WI38 (cell line): Measurements from ENCODE around the gene TNS4.

Experiments used
- H3K4me3 ChIP-seq: 2 replicates; pipeline ENCODE4 v1.5.1; 2011; ENCODE audit warnings: low read depth, mild to moderate bottlenecking, control low read depth, low read length
- CTCF ChIP-seq: IDR thresholded peaks from 2 replicates; pipeline ENCODE4 v1.5.1; 2012; ENCODE audit warnings: low read depth, mild to moderate bottlenecking, control low read depth, low read length

TNS4 gene

GRCh38 chr17:40526668-40527067 is 25.2 kb upstream of the TNS4 start:
- no peak for TF ChIP-seq CTCF
- no peak overlapping the region for H3K4me3 ChIP-seq

DNA sequence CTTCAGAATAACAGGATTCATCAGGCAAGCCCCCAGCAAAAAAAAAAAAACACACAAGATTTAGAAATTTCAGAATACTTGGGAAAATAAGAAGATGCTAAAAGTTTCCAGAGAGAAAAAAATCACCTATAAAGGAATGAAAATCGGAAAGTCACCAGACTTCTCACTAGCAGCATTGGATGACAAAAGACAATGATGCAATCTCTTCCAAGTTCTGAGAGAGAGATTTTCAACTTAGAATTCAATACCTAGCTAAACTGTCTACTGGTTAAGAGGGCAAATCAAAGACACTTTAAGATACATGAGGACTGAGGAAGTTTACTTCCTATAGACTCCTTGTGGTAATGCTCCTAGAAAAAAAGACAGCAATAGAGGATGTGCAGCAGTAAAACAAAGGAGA is 23.9 kb upstream of the TNS4 start:
- H3K4me3 ChIP-seq, result no peak overlapping the region
- TF ChIP-seq CTCF, result no peak

DNA sequence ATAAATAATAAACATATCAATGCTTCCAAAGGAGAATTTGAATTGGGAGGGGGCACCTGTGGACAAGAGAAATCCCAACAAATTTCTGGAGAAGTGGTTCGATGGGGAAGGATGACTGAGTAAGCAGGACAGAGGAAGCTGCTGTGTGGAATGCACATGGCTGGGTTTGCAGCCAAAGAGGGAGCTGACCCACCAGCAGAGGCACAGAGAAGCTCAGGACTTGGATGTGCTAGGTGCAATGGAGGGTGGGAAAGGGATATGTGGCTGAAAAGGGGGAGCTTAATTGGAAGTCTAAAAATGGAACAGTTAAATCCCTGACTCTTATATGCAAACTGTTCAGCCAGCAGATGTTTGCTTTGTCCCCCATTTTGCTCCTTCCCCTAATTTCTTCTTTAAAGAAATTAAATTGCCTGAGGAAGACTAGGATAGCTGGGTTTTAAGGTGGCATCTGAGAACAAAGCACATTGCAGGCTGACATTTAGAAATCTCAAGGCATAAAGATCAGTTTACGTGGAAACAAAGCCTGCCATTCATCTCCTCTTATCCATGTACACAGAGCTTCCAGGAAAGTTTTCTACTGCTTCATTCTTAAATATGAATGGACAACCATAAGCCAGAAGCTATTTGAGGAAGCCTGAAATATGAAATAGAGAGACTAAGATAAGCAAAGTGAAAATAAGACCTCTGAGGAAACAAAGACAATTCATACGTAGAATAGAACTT is 23.0 kb upstream of the TNS4 start:
- no peak for TF ChIP-seq CTCF
- H3K4me3 ChIP-seq, result no peak overlapping the region

- H3K4me3 ChIP-seq, result no peak overlapping the region
- TF ChIP-seq CTCF, result no peak
Observed at GRCh38 chr17:40522961-40523310, 21.5 kb upstream of the TNS4 start.

GRCh38 chr17:40522250-40522960 is 21.0 kb upstream of the TNS4 start:
- TF ChIP-seq CTCF, result no peak
- H3K4me3 ChIP-seq, result no peak overlapping the region

GRCh38 chr17:40520991-40521453 is 19.6 kb upstream of the TNS4 start:
- no peak for TF ChIP-seq CTCF
- H3K4me3 ChIP-seq, result no peak overlapping the region

DNA sequence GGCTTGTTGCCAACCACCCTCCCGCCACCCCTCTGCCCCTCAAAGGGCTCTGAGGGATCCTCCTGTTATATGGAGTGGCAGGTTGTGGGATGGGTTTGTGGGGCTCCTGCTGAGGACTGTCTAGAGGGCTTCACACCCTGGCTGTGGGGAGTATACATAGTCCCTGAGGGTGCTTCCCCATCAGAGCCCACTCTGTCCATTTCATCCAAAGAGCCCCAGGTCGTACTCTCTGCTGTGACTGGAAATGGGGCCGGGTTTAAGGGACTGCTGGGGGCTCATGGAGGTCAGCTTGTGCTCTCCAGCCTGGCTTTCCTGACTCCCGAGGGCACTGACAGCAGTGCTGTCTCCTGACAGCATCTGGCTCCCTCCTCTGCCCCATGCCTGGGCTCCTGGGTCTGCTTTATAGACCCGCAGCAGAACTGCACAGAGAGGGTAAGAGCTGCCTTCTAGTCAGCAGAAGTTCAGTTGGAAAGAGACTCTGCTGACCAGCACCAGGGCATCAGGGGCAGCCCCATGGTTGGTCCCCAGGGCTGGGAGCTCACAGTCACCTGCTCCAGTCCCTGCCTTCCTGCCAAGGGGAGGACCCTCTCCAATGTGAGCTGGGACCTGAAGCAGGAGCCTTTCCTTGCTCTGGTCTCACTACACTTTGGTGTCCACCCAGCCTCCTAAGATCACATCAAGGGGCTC is 17.8 kb upstream of the TNS4 start:
- TF ChIP-seq CTCF, result no peak
- no peak overlapping the region for H3K4me3 ChIP-seq
